WTC11 (cell line): ENCODE measurements around the gene BCORL1. TPM values are rescaled to one million over a fixed set of nuclear protein-coding genes. Genes with fewer than 3 reads are reported as not detected.

Experiments
- ATAC-seq: fragments of 200-7000 bp; cut with Tn5 transposase; 2 replicates; pipeline ENCODE4 v1.10.0; 2021; ENCODE audit warnings: mild to moderate bottlenecking, moderate library complexity
- CTCF ChIA-PET: fragments of 300-600 bp; sonication (Branson Sonifier 250); formaldehyde crosslinking; loops from one replicate; lab custom pipeline; 2021; ENCODE audit warnings: antibody characterized with exemption; lab: Charles Lee
- POLR2A ChIA-PET: fragments of 350-600 bp; sonication (Branson Sonifier 250); formaldehyde crosslinking; loops from one replicate; lab custom pipeline; 2021; ENCODE audit warnings: antibody characterized with exemption; lab: Charles Lee
- DNase-seq: peaks from one replicate; pipeline ENCODE4 v3.0.0; 2021; ENCODE audit warnings: low spot score
- H3K27ac Mint-ChIP-seq: 2 replicates; pipeline ENCODE4 v1.8.0; 2021; ENCODE audit warnings: mixed read lengths
- H3K27me3 Mint-ChIP-seq: 2 replicates; pipeline ENCODE4 v1.8.0; 2021; ENCODE audit warnings: low read depth, mild to moderate bottlenecking, moderate library complexity, mixed read lengths
- H3K36me3 Mint-ChIP-seq: 2 replicates; pipeline ENCODE4 v1.8.0; 2021; ENCODE audit warnings: mixed read lengths
- H3K4me1 Mint-ChIP-seq: 2 replicates; pipeline ENCODE4 v1.8.0; 2022; ENCODE audit warnings: mixed read lengths
- H3K4me3 Mint-ChIP-seq: 2 replicates; pipeline ENCODE4 v1.8.0; 2021; ENCODE audit warnings: mild to moderate bottlenecking, moderate library complexity, mixed read lengths
- H3K9me3 Mint-ChIP-seq: 2 replicates; pipeline ENCODE4 v1.8.0; 2021; ENCODE audit warnings: mixed read lengths
- ARID4B ChIP-seq: sonication (generic); formaldehyde crosslinking; IDR thresholded peaks from 2 replicates; pipeline ENCODE4 v1.8.0; 2023; ENCODE audit warnings: missing genetic modification reagents, mild to moderate bottlenecking, borderline replicate concordance
- CBFB ChIP-seq: sonication (generic); formaldehyde crosslinking; IDR thresholded peaks from 2 replicates; pipeline ENCODE4 v1.8.1; 2022; ENCODE audit warnings: mild to moderate bottlenecking, low read depth, missing genetic modification reagents
- CTCF ChIP-seq: fragments of 200-600 bp; IDR thresholded peaks from 2 replicates; pipeline ENCODE4 v1.8.0; 2022; ENCODE audit warnings: antibody characterized with exemption
- E2F5 ChIP-seq: sonication (generic); formaldehyde crosslinking; IDR thresholded peaks from 2 replicates; pipeline ENCODE4 v1.8.1; 2022; ENCODE audit warnings: mild to moderate bottlenecking, moderate library complexity, missing genetic modification reagents
- FOXP1 ChIP-seq: sonication (generic); formaldehyde crosslinking; IDR thresholded peaks from 2 replicates; pipeline ENCODE4 v1.8.0; 2022; ENCODE audit warnings: missing genetic modification reagents, mild to moderate bottlenecking, moderate library complexity, borderline replicate concordance
- IRF1 ChIP-seq: sonication (generic); formaldehyde crosslinking; IDR thresholded peaks from 2 replicates; pipeline ENCODE4 v1.8.0; 2023; ENCODE audit warnings: missing genetic modification reagents
- JUN ChIP-seq: sonication (generic); formaldehyde crosslinking; IDR thresholded peaks from 2 replicates; pipeline ENCODE4 v1.8.0; 2023; ENCODE audit warnings: mild to moderate bottlenecking, missing genetic modification reagents
- MXD4 ChIP-seq: fragments of 250-450 bp; sonication (Bioruptor Pico); IDR thresholded peaks from 2 replicates; pipeline ENCODE4 v1.8.0; 2021; ENCODE audit warnings: mild to moderate bottlenecking, moderate library complexity, borderline replicate concordance
- NFATC4 ChIP-seq: fragments of 250-450 bp; sonication (Bioruptor Pico); IDR thresholded peaks from 2 replicates; pipeline ENCODE4 v1.9.0; 2021; ENCODE audit warnings: mild to moderate bottlenecking
- NFE2L1 ChIP-seq: sonication (generic); formaldehyde crosslinking; IDR thresholded peaks from 2 replicates; pipeline ENCODE4 v1.8.1; 2023; ENCODE audit warnings: missing genetic modification reagents
- PRRX2 ChIP-seq: fragments of 250-450 bp; sonication (Bioruptor Pico); IDR thresholded peaks from 2 replicates; pipeline ENCODE4 v1.8.0; 2021; ENCODE audit warnings: mild to moderate bottlenecking
- SP1 ChIP-seq: sonication (generic); formaldehyde crosslinking; conservative IDR thresholded peaks from 2 replicates; pipeline ENCODE4 v1.8.1; 2022; ENCODE audit warnings: missing genetic modification reagents
- STAT6 ChIP-seq: sonication (generic); formaldehyde crosslinking; conservative IDR thresholded peaks from 2 replicates; pipeline ENCODE4 v1.8.1; 2023; ENCODE audit warnings: mild to moderate bottlenecking, low read depth, missing genetic modification reagents, moderate library complexity
- TCF7 ChIP-seq: sonication (generic); formaldehyde crosslinking; IDR thresholded peaks from 2 replicates; pipeline ENCODE4 v1.8.0; 2022; ENCODE audit warnings: mild to moderate bottlenecking, low read depth, missing genetic modification reagents, moderate library complexity
- TEAD1 ChIP-seq: sonication (generic); formaldehyde crosslinking; IDR thresholded peaks from 2 replicates; pipeline ENCODE4 v1.8.0; 2022; ENCODE audit warnings: mild to moderate bottlenecking, missing genetic modification reagents
- TP53 ChIP-seq: sonication (generic); formaldehyde crosslinking; IDR thresholded peaks from 2 replicates; pipeline ENCODE4 v1.8.1; 2023; ENCODE audit warnings: mild to moderate bottlenecking, missing genetic modification reagents
- ZMAT4 ChIP-seq: fragments of 250-450 bp; sonication (Bioruptor Pico); IDR thresholded peaks from 2 replicates; pipeline ENCODE4 v1.9.0; 2021; ENCODE audit warnings: mild to moderate bottlenecking
- ZNF263 ChIP-seq: sonication (generic); formaldehyde crosslinking; IDR thresholded peaks from 2 replicates; pipeline ENCODE4 v1.8.1; 2022; ENCODE audit warnings: low read depth, mild to moderate bottlenecking, moderate library complexity, missing genetic modification reagents
- ZNF425 ChIP-seq: fragments of 250-450 bp; sonication (Bioruptor Pico); conservative IDR thresholded peaks from 2 replicates; pipeline ENCODE4 v1.9.0; 2021; ENCODE audit warnings: mild to moderate bottlenecking
- total RNA-seq: library from RNA; stranded (reverse); gene quantifications from 3 replicates; pipeline ENCODE4 v1.2.3, GENCODE V29; 2021

Gene BCORL1
- total RNA-seq, 1 experiment from 2014 or later: 12.0 TPM

GRCh38 chrX:130100180-130100579 is 117.7 kb downstream of the BCORL1 start:
- CTCF ChIA-PET: no interaction called here
- no peak overlapping the region for H3K27ac Mint-ChIP-seq
- POLR2A ChIA-PET: no interaction called here

GRCh38 chrX:130103605-130104004 is 121.2 kb downstream of the BCORL1 start:
- POLR2A ChIA-PET: no interaction called here
- ATAC-seq (peak; percentile 52), DNase-seq (no peak)
- no peaks in the 10 kb centered on the region for H3K36me3 Mint-ChIP-seq
- H3K4me3 Mint-ChIP-seq: no peak overlapping the region
- H3K4me1 Mint-ChIP-seq: peaks cover 23% of the 10 kb centered on the region
- no peak overlapping the region for H3K27ac Mint-ChIP-seq
- CTCF ChIA-PET: interaction anchor here (2.2 kb wide), 1 partner anchor 43 kb away, joined by 10 read pairs; no protein-coding TSS in a partner anchor
- peaks cover 12% of the 10 kb centered on the region for H3K27me3 Mint-ChIP-seq
- no peaks in the 10 kb centered on the region for H3K9me3 Mint-ChIP-seq
- TF ChIP-seq ZNF263: no peak
- no peak for TF ChIP-seq MXD4 (CRISPR knock-in tag)
- no peak for TF ChIP-seq NFATC4 (CRISPR knock-in tag)
- TF ChIP-seq TCF7 (CRISPR knock-in tag): no peak
- TF ChIP-seq TP53 (CRISPR knock-in tag): no peak

More at GRCh38 chrX:130100180-130100579, 117.7 kb downstream of the BCORL1 start:
- H3K4me1 Mint-ChIP-seq: peaks cover 23% of the 10 kb centered on the region
- no peak for ATAC-seq
- TF ChIP-seq FOXP1 (CRISPR knock-in tag): no peak
- no peak for TF ChIP-seq CBFB (CRISPR knock-in tag)
- TF ChIP-seq ARID4B (CRISPR knock-in tag): no peak
- no peak for TF ChIP-seq JUN (CRISPR knock-in tag)
- no peak for TF ChIP-seq PRRX2 (CRISPR knock-in tag)
- TF ChIP-seq SP1: no peak
- TF ChIP-seq, all 79 proteins: peak for 0
- H3K9me3 Mint-ChIP-seq: no peaks in the 10 kb centered on the region
- H3K4me3 Mint-ChIP-seq: no peak overlapping the region
- no peaks in the 10 kb centered on the region for H3K36me3 Mint-ChIP-seq
- H3K27me3 Mint-ChIP-seq: no peaks in the 10 kb centered on the region; the same call in 1 of the 2 replicates
- no peak for DNase-seq

GRCh38 chrX:130105244-130105643 is 122.8 kb downstream of the BCORL1 start:
- Mint-ChIP-seq H3K9me3 (no peaks in the 10 kb centered on the region), H3K27ac (no peak overlapping the region), H3K4me3 (no peak overlapping the region), H3K36me3 (no peaks in the 10 kb centered on the region), H3K4me1 (peaks cover 26% of the 10 kb centered on the region), H3K27me3 (peaks cover 28% of the 10 kb centered on the region)
- DNase-seq (no peak), ATAC-seq (no peak)
- ChIA-PET POLR2A (no interaction called here), CTCF (interaction anchor here (0.7 to 2.2 kb wide), 3 partner anchors 26 to 153 kb away, joined by 3 to 10 read pairs (median 6); no protein-coding TSS in a partner anchor)
- no peak for TF ChIP-seq ZNF425
- TF ChIP-seq TCF7 (CRISPR knock-in tag): no peak
- TF ChIP-seq E2F5 (CRISPR knock-in tag): no peak
- TF ChIP-seq ZMAT4 (CRISPR knock-in tag): no peak
- no peak for TF ChIP-seq FOXP1 (CRISPR knock-in tag)
- no peak for TF ChIP-seq NFE2L1 (CRISPR knock-in tag)
- no peak for TF ChIP-seq TEAD1
- TF ChIP-seq STAT6: no peak
- no peak for TF ChIP-seq CTCF
- no peak for TF ChIP-seq IRF1 (CRISPR knock-in tag)
